ENCODE measurements around the gene ALDH5A1.
A peak's percentile ranks its signal among the peaks of the same experiment; 100 is the strongest.

The ALDH5A1 gene

DNA sequence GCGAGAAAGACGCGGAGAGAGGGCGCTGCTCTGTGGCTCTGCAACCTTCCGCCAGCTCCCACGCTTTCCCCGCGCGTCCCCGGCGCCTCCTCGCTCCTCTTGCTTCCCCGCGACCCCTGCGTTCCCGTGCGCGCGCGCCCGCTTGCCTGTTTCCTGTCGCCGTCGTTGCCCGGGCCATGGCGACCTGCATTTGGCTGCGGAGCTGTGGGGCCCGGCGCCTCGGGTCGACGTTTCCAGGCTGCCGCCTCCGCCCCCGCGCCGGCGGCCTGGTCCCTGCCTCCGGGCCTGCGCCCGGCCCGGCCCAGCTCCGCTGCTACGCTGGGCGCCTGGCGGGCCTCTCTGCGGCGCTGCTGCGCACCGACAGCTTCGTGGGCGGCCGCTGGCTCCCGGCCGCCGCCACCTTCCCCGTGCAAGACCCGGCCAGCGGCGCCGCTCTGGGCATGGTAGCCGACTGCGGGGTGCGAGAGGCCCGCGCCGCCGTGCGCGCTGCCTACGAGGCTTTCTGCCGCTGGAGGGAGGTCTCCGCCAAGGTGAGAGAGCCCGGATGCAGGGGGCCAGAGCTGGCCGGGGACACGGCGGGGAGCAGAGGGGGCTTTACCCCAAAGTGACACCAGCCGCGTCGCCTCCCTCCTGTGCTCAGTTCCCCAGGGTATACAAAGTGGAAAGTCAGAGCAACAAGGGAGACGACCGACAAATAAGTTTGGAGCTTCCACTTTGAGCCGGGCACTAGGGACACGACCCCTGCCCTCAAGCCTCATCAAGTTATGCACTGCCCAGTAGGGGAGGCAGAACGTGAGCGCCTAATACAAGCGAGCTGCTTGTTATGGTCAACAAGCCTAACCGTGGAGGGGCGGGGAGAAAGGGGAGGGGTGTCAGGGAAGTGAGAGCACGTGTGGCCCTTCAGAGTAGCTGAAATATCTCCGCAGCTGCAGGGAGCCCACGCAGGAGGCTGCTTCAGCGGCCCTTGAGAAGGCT, at the start of gene ALDH5A1:
ALDH5A1 (plus strand) TSS at position 149 of the 975 bp plus-strand sequence; CDS start at position 177, 28 bp downstream.
- peak; percentile 63 to 67 for DNase-seq (ENCODE audit: low read depth in 1 of 2, low spot score in 1 of 2)

DNA sequence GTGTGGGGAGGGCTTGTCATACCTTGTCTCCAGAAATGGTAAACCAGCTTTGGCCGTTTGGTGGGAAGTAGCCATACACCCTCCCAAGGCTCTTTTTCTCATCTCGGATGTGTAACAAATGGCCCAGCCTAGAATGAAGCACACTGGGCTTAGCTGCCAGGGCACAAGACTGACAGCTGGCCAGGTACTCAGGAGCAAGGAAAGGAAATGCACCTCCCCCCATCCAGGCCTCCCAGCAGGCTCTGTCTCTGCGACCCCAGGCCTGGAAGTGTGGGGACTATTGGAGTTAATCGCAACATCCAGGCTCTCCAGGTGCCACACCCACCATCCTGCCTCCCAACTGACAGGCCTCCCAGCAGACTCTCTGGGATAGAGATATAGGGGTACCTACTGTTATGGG, 49.1 kb upstream of the ALDH5A1 start:
- no peak for DNase-seq (ENCODE audit: low read depth in 1 of 2, low spot score in 1 of 2)

DNA sequence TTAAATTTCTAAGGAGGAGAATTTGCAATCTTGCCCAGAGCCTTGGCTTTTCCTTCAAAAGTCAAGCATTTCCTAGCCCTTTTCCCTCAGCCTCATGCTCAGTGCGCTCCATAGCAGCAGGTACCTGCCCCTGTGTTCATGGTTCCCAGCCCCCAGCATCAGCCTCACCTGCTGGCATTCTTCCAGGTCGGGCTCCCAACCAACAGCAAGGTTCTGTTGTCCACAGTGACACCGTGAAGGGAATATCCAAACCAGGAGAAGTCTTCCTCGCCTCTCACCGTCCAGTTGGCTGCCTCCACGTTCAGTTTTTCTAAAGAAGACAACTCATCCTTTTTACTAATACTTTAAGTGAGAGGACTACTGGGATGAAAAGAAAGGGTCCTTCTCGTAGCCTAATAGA, 48.1 kb upstream of the ALDH5A1 start:
- no peak for DNase-seq (ENCODE audit: low read depth in 1 of 2, low spot score in 1 of 2)

DNA sequence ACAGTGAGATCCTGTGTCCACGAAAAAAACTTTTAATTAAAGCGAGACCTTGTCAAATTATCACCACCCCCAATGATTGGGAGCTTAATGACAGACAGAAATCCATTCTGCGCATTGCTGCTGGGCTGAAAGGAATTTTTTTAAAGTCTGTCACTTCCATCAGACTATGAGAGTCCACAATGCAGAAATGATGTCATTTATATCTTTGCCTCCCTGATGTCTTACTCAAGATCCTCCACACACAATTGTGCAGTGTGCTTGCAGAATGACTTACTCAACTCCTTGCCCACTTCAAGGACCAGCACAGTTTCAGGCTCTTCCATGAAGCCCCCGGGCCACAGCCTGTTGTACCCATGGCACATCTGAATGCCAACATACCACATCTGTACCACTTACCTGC, 46.4 kb upstream of the ALDH5A1 start:
- no peak for DNase-seq (ENCODE audit: low read depth in 1 of 2, low spot score in 1 of 2)

GRCh38 chr6:24448828-24449525, 45.8 kb upstream of the ALDH5A1 start:
- DNase-seq (ENCODE audit: low read depth in 1 of 2, low spot score in 1 of 2): no peak

GRCh38 chr6:24451581-24452388, 43.0 kb upstream of the ALDH5A1 start:
- DNase-seq (ENCODE audit: low read depth in 1 of 2, low spot score in 1 of 2): no peak

- no peak for DNase-seq (ENCODE audit: low read depth in 1 of 2, low spot score in 1 of 2)
Observed at GRCh38 chr6:24453921-24454320, 40.8 kb upstream of the ALDH5A1 start.

DNA sequence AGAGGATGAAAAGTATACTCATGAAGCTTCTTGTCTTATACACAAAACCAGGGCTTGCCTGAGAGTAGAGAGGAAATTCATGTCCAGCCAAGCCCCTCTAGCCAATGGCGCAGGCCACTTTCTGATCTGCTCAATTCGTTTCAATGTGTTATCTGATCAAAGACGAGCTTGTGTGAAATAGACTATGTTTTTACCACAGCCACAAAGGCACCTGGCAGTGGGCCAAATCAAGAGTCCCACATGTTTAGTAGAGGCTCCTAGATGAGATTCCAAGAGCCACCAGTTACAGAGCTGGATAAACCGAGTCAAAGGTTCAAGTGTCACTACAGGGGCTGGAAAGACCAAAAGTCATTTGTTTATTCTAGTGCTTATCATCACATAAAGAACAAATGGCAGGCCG, 40.3 kb upstream of the ALDH5A1 start:
- no peak for DNase-seq (ENCODE audit: low read depth in 1 of 2, low spot score in 1 of 2)

DNA sequence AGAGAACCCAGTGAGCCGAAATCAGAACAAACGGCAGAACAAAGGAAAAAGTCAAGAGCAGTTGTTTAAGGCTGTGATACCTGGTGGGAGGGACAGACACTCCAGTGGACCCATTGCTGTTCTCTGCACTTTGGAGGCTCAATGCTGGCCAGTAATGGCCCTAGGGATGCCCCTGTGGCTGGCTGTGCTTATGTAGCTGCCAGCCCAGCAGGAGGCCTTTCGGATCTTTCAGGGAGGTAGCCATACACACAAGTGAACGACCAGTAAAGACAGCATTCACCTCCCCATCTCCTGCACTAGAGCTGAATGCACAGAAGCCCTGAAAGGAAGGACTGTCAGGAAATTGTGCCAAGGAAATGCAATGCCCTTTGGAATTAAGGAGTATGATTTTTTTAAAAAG, 39.7 kb upstream of the ALDH5A1 start:
- no peak for DNase-seq (ENCODE audit: low read depth in 1 of 2, low spot score in 1 of 2)

GRCh38 chr6:24458134-24458533, 36.6 kb upstream of the ALDH5A1 start:
- no peak for DNase-seq (ENCODE audit: low read depth in 1 of 2, low spot score in 1 of 2)

DNA sequence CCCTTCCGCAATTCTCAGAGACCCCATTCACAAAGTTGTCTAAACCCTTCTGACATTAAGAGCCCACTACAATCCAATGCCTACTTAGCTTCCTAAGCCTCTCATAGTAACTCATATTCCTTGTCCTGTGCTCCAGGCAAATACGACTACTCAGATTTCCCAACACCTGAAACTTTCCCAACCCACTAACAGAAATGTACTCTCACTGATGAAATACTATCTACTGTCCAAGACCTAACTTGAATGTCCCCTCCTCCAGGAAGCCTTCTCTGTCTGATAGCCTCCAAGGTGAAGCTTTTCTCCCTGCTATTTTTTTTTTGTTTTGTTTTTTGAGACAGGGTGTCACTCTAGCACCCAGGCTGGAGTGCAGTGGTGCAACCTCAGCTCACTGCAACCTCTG, 35.8 kb upstream of the ALDH5A1 start:
- no peak for DNase-seq (ENCODE audit: low read depth in 1 of 2, low spot score in 1 of 2)

DNA sequence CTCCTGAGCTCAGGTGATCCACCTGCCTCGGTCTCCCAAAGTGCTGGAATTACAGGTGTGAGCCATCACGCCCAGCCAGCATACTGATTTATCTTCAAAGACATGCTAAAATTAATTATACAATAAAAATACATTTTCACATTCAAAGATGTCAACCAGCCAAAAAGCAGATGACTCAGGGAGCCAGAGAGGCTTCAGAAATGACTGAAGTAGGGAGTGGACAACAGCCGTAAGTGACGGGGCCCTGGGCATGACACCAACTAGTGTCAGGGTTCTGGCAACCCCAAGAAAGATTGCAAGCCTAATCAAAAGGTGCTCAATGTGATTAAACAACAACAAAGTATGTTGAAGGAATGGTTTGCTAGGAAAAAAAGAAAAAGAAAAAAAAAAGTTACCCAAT, 33.8 kb upstream of the ALDH5A1 start:
- DNase-seq (ENCODE audit: low read depth in 1 of 2, low spot score in 1 of 2): no peak

DNA sequence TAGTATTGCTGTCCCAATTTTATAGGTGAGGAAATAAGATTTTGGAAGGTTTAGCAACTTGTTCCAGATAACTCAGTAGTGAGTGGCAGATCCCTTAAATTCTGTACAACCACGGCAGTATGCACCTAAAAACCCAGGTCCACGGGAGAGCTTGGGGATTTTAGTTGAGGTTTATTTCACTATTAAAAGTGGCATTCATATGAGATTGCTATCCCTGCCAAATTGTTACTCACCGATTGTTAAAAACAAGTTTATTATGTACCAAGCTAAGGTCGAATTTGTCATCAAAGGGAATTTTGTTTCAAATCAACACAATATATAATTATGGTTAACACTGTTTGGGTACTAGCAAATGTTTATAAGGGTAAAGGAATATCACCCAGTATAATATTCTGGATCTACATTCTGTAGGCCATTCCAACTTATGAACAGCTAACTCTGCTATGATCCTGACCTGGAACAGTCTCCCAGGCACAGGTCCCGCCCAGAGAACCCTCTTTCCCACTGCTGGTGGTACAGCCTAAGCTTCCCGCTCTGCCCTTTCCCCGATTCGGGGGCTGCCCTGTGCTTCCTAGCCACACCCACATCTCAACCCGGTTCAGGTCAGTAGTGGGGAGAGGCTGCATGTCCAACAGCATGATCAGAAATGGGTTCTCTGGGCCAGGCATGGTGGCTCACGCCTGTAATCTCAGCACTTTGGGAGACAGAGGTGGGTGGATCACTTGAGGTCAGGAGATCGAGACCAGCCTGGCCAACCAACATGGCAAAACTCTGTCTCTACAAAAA, 30.3 kb upstream of the ALDH5A1 start:
- no peak for DNase-seq (ENCODE audit: low read depth in 1 of 2, low spot score in 1 of 2)

DNA sequence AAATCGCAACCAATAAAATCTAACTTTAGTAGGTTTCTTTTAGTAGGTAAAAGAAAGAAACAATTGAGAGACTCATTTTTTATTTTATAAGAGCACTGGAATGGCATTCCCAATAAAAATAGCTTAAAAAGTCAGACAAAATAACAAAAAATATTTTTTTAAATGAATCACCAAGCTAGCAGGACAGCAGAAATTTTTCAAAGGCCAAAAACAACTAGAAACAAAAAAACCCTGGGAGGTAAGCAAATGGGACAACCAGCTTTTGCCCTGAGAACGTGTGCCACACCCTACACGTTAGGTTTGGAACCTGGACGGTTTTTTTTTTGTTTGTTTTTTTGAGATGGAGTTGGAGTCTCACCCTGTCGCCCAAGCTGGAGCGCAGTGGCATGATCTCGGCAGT, 25.0 kb upstream of the ALDH5A1 start:
- DNase-seq (ENCODE audit: low read depth in 1 of 2, low spot score in 1 of 2): no peak

DNA sequence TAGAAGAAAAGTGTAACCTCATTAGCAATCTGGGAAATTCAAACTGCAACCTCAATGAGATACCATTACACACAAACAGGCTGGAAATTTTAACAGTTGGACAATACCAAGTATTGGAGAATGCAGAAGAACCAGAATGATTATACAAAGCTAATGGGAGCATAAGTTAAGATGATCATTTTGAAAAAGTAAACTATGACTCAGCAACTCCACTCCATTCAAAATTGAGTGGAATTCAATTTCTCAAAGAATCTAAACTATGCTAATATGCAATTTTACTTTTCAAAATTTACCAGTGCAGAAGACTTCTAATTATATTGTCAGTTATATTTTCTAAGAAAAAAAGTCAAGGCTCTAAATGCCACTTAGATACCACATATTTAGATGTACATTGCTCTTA, 22.6 kb upstream of the ALDH5A1 start:
- no peak for DNase-seq (ENCODE audit: low read depth in 1 of 2, low spot score in 1 of 2)

GRCh38 chr6:24476631-24477030, 18.1 kb upstream of the ALDH5A1 start:
- no peak for DNase-seq (ENCODE audit: low read depth in 1 of 2, low spot score in 1 of 2)

GRCh38 chr6:24477070-24477469, 17.7 kb upstream of the ALDH5A1 start:
- no peak for DNase-seq (ENCODE audit: low read depth in 1 of 2, low spot score in 1 of 2)

- DNase-seq (ENCODE audit: low read depth in 1 of 2, low spot score in 1 of 2): no peak
Observed at GRCh38 chr6:24478903-24479302, 15.9 kb upstream of the ALDH5A1 start.

GRCh38 chr6:24480705-24481104, 14.1 kb upstream of the ALDH5A1 start:
- DNase-seq (ENCODE audit: low read depth in 1 of 2, low spot score in 1 of 2): no peak

GRCh38 chr6:24481449-24481848, 13.3 kb upstream of the ALDH5A1 start:
- DNase-seq (ENCODE audit: low read depth in 1 of 2, low spot score in 1 of 2): no peak

All from activated T-helper 1 cell treated with anti-CD3 and anti-CD28 coated beads, Interleukin-2, amount 50 U/mL, for 16 hours (primary cell).